GM12874 (cell line): Measurements from ENCODE around the gene TMEM119.

Experiments used
- TF ChIP-seq, protein P1 (sequence below): IDR thresholded peaks from 2 replicates; pipeline ENCODE4 v1.5.1; 2011; ENCODE audit warnings: low read depth, mild to moderate bottlenecking, control low read depth, low read length, moderate library complexity; ENCODE audit not compliant: insufficient read depth

The TMEM119 gene

DNA sequence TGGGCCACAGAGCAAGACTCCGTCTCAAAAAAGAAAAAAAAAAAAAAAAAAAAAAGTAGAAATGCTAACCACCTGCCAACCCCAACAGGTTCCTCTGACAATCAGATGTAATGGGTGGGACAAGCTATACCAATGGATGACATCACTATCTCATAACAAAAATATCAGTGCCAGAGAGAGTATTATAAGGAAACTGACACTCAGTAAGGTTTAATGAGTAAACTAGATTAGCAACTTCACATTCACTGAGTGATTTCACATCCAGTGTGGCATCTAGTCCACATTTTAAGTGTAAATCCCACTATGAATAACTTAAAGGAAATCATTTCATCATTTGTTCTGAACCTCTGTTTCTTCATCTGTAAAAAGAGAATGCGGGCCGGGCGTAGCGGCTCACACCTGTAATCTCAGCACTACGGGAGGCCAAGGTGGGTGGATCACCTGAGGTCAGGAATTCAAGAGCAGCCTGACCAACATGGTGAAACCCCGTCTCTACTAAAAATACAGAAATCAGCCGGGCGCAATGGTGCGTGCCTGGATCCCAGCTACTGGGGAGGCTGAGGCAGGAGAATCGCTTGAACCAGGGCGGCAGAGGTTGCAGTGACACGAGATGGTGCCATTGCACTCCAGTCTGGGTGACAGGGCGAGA is 38.8 kb downstream of the TMEM119 start:
- TF ChIP-seq, protein P1, sequence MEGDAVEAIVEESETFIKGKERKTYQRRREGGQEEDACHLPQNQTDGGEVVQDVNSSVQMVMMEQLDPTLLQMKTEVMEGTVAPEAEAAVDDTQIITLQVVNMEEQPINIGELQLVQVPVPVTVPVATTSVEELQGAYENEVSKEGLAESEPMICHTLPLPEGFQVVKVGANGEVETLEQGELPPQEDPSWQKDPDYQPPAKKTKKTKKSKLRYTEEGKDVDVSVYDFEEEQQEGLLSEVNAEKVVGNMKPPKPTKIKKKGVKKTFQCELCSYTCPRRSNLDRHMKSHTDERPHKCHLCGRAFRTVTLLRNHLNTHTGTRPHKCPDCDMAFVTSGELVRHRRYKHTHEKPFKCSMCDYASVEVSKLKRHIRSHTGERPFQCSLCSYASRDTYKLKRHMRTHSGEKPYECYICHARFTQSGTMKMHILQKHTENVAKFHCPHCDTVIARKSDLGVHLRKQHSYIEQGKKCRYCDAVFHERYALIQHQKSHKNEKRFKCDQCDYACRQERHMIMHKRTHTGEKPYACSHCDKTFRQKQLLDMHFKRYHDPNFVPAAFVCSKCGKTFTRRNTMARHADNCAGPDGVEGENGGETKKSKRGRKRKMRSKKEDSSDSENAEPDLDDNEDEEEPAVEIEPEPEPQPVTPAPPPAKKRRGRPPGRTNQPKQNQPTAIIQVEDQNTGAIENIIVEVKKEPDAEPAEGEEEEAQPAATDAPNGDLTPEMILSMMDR, result no peak

DNA sequence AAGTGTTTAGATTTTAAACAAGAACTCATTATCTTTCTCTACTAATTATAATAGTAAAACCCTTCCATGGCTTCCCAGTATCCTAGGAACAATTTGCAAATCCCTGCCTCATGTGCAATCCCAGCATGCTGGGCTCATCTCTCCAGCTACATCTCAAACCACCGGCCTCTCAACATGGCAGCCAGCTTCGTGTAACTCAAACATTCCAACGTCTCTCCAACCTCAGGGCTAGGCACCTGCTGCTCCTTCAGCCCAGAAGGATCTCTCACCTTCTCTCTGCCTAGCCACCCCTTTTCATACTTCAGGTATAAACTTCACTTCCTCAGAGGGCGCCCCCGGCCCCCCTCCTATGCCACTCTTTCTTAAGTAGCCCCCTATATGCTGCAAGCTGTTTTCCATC is 44.1 kb downstream of the TMEM119 start:
- TF ChIP-seq, protein P1, result no peak

DNA sequence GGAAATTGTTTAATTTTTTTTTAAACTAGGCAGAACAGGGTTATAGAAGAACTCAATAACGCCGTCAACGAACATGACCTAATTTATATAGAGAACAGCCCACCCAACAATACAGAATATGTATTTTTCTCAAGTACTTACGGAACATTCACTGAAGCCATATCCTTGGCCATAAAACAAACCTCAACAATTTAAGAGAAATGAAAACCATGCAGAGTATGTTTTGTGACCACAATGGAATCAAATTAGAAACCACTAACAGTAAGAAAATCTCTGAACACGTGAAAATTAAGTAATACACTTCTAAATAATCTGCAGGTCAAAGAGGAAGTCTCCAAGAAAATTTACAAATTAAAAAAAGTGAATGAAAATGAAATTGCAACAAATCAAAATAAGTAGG is 46.3 kb downstream of the TMEM119 start:
- TF ChIP-seq, protein P1, result no peak

DNA sequence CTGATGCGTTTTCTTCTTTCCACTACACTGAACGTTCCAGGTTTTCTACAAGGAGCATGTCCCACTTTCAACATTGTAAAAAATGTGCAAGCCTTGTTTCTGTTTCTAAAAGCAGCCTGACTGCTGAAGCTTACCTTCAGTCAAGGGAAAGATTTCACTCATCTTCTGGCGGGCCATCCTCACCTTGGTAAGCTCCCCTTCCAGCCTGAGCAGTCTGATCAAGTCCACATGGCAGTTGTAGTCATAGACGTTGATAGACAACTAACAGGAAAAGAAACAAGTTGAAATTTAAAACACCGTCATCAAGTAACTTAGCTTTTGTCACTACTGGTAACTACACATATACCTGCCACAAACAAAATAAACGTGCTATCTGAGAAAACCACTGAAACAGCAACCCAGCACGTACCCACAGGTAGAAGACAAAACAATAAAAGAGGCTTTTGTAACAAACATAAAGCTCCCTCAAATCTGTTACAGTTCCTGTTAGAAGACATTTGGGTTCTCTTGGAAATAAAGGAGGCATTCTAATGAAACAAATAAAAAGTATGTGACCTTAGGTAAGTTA is 48.8 kb downstream of the TMEM119 start:
- TF ChIP-seq, protein P1, result no peak

DNA sequence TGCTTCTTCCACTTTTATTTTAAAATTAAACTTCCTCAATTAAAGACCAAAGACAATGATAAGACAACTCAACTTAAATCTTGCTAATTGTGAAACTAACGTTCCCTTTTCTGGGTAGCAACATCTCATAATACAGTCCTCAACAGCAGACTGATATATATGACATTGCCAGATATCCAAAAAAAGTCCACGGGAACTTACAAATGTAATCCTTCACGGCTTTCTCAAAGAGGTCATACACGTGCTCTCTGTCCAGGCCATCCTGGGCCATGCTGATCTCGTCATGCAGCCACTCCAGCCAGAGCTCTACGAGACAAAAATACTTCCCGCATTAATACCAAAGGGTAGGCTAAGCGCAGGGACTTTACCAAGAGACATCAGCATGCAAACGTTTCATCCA is 50.2 kb downstream of the TMEM119 start:
- TF ChIP-seq, protein P1, result no peak

DNA sequence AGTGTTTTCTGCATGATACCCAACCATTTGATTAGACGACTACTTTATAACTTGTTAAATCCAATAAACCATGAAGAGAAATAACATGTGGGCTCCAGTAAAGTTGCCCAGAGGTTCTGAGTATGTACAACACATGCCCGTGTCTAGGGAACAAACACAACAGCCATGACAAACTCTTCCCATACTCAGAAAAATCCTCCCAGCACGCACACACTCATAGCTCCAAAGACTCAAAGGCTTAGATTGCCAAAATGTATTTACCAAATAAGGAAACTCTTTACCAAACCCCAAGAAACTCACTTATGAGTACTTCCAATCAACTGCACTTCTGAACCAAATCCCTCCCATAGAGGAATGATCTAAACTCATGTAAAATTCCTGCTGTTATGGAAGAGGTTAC is 54.2 kb downstream of the TMEM119 start:
- TF ChIP-seq, protein P1, result no peak

DNA sequence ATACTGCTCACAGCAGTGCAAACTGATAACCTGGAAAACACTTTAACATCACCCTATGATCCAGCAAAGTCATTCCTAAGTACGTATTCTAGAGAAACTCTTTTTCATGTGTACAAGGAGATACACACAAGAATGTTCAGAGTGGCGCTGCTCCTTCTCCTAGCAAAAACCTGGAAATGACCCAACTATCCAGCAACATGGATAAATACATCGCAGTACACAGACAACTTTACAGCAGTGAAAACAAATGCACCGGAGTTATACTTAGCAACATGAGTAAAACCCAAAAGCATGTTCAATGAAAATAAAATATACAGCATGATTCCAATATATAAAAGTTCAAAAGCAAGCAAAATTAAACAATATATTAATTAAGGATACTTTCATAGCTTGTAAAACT is 55.6 kb downstream of the TMEM119 start:
- TF ChIP-seq, protein P1, result no peak
